Hematopoietic multipotent progenitor cell treated with erythropoietin and hydrocortisone succinate and interleukin-3 and kit ligand, for 15 days (in vitro differentiated cells): ENCODE measurements around the gene CGREF1.

Source experiments
- DNase-seq: peaks from one replicate; pipeline ENCODE4 v3.0.0-alpha.2; 2015; ENCODE audit warnings: low spot score

The CGREF1 gene

GRCh38 chr2:27118525-27119329 lies at the start of gene CGREF1:
CGREF1 (minus strand) TSS chr2:27119128; CDS start chr2:27104366, 14,762 bp downstream.
- no peak for DNase-seq

GRCh38 chr2:27164960-27165763 lies 46.2 kb upstream of the CGREF1 start:
- no peak for DNase-seq

GRCh38 chr2:27162151-27163121 lies 43.5 kb upstream of the CGREF1 start:
- no peak for DNase-seq

- no peak for DNase-seq
Measured at GRCh38 chr2:27160191-27160590, 41.3 kb upstream of the CGREF1 start.

GRCh38 chr2:27159271-27159670 lies 40.3 kb upstream of the CGREF1 start:
- DNase-seq, result no peak

- no peak for DNase-seq
Measured at GRCh38 chr2:27158468-27158867, 39.5 kb upstream of the CGREF1 start.

GRCh38 chr2:27155069-27155520 lies 36.2 kb upstream of the CGREF1 start:
- DNase-seq, result no peak

- no peak for DNase-seq
Measured at GRCh38 chr2:27154488-27154887, 35.6 kb upstream of the CGREF1 start.

GRCh38 chr2:27152796-27153464 lies 34.0 kb upstream of the CGREF1 start:
- no peak for DNase-seq

GRCh38 chr2:27152102-27152795 lies 33.3 kb upstream of the CGREF1 start:
- DNase-seq, result no peak

- DNase-seq, result no peak
Measured at GRCh38 chr2:27150639-27151230, 31.8 kb upstream of the CGREF1 start.

- no peak for DNase-seq
Measured at GRCh38 chr2:27149570-27150405, 30.9 kb upstream of the CGREF1 start.

- DNase-seq, result no peak
Measured at GRCh38 chr2:27148801-27149439, 30.0 kb upstream of the CGREF1 start, which contains the start of gene TCF23. TCF23 (plus strand) TSS chr2:27149004; CDS start chr2:27149134, 130 bp downstream.

- no peak for DNase-seq
Measured at GRCh38 chr2:27147935-27148334, 29.0 kb upstream of the CGREF1 start.

- DNase-seq, result no peak
Measured at GRCh38 chr2:27145682-27146081, 26.8 kb upstream of the CGREF1 start.

GRCh38 chr2:27143285-27143684 lies 24.4 kb upstream of the CGREF1 start:
- DNase-seq, result no peak

GRCh38 chr2:27139310-27139709 lies 20.4 kb upstream of the CGREF1 start, which contains the start of gene PRR30:
PRR30 (minus strand) TSS chr2:27139410; CDS start chr2:27138329, 1,081 bp downstream.
- no peak for DNase-seq

GRCh38 chr2:27138111-27138510 lies 19.2 kb upstream of the CGREF1 start:
- no peak for DNase-seq
